ENCODE results near the gene DDX51.

- TF ChIP-seq CTCF (conservative IDR thresholded peaks at IDR 0.05; ENCODE audit: low read length) (no peak), EZH2phosphoT487 (IDR thresholded peaks at IDR 0.05; ENCODE audit: borderline replicate concordance) (no peak)
Observed at GRCh38 chr12:132170094-132170636, 26.0 kb upstream of the DDX51 start.
